HG02970 (cell line): ENCODE data around the gene PROX2.

Experiments used
- ATAC-seq: cut with Tn5 transposase; IDR thresholded peaks from one replicate; pipeline ENCODE4 v1.9.1; 2021; ENCODE audit warnings: mild to moderate bottlenecking, moderate library complexity, moderate number of reproducible peaks; ENCODE audit not compliant: unreplicated experiment, low FRiP score

Gene PROX2

DNA sequence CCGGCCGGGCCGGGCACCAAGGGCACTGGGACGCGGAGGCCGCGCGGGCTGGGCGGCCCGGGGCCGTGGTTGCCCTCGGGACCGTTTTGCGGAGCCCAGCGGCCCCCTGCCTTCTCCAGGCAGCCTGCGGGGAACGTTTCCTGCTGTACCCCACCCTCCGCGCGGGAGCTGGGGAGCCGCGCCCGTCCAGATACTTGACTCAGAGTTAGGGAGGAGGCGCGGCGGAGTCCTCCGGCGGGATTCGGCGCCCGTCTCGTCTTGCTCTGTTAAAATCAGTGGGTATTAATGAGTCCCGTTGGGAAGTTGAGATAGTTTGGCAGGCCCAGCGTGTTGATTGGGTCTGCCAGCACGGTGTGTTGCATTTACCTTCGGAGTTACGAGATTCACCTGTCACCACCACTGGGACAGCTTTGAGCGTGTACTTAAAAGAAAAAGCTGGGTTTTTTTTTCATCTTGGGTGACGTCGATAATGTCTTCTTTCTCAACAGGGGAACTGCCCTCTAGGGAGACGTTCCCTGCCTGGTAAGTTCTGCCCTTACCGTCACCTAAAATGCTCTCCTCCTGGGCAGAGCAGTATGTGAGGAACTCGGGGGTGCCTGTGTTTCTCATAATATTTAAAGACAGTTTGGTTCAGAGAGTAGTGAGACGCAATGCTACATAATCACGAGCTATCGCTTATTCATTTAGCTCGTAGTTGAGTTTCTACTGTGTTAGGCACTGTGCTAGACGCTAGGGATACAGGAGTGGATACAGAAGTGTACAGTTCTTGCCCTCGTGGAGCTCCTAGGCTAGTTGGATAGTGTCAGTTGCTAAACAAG lies 6.4 kb upstream of the PROX2 start:
- ATAC-seq, result peak; percentile 31

- ATAC-seq, result peak; percentile 92
Measured at GRCh38 chr14:74881431-74882102, 5.6 kb upstream of the PROX2 start, which contains the start of gene DLST. Gene DLST (plus strand): TSS chr14:74881916. CDS start chr14:74881954, 38 bp downstream.

DNA sequence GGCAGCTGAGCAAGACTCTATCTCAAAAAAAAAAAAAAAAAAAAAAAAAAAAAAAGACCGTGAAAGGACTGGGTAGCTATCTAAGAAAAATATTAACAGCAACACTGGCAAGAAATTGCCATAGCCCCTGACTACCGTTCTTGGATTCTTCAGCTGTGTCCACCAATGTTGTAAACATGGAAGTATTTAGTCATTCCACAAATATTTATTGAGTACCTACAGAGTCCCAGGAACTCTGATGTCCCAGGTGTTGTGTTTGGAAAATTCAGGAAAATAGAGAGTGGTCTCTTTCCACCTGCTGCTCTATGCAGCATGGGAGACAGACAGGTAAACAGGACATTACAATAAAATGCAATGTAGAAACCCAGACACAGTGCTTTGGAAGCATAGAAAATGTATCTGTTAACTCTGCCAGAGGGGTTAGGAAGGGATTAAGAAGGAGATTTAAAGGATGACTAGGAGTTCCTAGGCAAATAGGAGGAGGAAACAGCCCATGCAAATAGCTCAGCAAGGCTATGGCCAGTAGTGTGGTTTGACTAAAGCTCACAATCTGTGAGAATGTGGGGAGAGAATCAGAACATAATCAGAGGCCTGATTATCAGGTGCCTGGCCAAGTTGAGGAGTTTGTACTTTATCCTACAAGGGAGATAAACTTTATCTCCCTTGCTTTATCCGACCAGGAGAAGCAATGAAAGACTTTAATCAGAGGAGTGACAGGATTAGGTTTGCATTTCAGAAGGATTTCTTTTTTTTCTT lies 3.7 kb upstream of the PROX2 start:
- ATAC-seq, result no peak

DNA sequence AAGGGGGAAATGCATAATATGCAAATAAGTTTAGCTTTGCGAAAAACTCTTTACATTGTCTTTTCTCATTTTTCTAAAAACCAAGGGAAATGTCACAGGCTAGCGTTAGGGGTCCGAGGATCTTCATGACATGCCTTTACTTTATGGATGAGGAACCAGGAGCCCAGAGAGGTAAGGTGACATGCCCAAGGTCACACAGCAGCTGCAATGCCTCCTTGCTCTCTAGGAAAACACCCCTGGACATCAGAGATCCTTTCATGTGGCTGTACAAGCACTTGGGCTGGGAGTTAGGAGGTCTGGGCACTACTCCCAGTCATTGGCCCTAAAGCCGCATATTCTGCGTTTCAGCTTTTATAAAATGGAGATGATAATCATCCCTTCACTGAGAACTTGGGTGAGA lies 741 bp downstream of the PROX2 start:
- no peak for ATAC-seq

- no peak for ATAC-seq
Measured at GRCh38 chr14:74871819-74872218, 4.1 kb downstream of the PROX2 start.

DNA sequence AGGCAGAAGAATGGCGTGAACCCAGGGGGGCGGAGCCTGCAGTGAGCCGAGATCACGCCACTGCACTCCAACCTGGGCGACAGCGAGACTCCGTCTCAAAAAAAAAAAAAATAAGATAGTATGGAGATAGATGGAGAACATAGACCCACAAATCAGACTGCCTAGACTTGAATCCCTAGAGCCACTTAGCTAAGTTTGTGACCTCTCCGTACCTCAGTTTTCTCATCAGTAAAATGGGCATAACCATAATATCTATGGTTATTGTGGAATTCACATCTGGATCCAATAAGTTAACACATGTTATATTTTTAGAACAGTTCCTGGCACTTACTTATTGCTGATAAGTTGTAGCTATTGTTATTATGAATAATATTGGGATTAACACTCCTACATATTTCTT lies 7.2 kb downstream of the PROX2 start:
- no peak for ATAC-seq

DNA sequence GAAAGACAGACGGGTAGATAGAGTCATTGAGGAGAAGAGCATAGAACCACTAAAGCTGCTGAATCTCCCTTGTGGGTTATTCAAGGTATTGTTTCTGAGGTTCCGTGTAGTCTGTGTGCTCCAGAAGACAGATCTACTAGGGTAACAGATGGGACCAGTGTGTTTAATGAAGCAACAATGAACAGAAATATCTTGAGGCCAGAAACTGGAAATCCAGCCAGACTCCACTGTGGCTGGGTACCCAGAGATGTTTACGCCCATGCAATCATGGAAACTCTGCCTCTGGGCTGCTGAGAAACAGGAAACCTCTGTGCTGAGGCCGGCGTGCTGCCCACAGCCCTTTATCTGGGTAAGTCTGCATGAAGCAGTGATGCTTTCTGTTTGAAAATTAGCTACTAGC lies 8.3 kb downstream of the PROX2 start:
- ATAC-seq, result no peak

DNA sequence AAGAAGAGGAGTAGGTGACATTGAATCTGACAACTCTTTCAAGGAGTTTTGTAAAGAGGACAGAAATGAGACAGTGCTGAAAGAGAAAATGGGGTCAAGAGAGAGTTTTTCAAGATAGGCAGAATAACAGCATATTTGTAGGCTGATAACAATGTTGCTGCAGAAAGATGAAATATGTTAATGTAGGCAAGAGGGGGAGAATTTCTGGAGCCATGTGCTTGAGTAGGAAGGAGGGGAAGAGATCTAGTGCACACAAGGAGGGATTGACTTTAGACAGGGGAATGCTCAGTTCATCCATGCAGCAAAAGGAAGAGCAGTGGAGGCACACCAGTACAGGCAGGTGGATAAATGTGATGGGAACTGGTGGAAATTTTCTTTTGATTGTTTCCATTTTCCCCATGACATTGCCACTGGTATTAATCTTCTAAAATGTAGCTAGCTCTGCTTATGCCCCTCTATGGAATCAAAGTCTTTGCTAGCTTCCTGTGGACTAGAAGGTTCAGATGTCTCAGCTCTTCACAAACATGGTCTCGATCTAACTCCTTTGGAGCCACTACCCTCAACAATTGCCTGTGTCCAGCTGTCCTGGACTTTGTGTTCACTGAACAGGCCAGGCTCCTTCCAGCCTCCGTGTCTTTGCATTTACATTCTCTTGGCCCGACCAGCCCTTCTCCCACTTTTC lies 9.1 kb downstream of the PROX2 start:
- ATAC-seq, result no peak

GRCh38 chr14:74865156-74865555 lies 10.8 kb downstream of the PROX2 start:
- no peak for ATAC-seq

GRCh38 chr14:74864198-74864597 lies 11.7 kb downstream of the PROX2 start:
- no peak for ATAC-seq

DNA sequence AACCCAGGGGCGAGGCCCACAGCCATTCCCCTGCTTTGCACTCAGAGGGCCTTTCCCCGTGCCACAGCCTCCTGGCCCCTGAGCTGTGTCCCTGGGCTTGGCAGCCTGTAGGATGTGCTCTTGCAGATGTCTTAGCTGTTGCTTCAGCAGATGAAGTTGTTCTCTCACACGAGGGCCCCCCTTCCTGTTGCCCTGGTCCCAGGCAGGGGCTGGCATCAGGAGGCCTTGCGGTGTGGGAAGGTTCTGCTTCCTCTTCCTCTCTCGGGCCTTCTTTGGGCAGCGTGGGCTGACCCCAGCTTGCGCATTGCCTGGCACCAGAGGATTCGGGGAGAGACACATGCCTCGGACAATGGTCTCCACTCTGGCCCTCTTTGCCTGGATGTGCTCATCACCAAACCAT lies 12.7 kb downstream of the PROX2 start:
- ATAC-seq, result no peak

DNA sequence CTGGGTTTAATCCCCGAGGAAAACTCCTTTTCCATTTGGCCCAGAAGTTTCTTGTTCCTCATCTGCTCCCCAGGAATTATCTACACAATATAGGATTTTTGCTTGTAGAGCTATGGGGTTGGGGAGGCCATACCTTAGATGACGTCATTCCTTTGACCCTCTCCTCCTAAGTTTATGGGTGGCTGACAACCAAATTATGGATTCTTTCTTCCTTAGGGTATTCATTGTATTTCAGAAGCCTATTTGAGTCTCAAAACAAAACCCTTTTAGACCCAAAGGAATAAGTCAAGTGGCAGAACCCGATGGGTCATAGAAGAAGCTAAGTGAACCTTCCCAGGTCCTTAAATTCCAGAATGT lies 14.2 kb downstream of the PROX2 start:
- no peak for ATAC-seq

DNA sequence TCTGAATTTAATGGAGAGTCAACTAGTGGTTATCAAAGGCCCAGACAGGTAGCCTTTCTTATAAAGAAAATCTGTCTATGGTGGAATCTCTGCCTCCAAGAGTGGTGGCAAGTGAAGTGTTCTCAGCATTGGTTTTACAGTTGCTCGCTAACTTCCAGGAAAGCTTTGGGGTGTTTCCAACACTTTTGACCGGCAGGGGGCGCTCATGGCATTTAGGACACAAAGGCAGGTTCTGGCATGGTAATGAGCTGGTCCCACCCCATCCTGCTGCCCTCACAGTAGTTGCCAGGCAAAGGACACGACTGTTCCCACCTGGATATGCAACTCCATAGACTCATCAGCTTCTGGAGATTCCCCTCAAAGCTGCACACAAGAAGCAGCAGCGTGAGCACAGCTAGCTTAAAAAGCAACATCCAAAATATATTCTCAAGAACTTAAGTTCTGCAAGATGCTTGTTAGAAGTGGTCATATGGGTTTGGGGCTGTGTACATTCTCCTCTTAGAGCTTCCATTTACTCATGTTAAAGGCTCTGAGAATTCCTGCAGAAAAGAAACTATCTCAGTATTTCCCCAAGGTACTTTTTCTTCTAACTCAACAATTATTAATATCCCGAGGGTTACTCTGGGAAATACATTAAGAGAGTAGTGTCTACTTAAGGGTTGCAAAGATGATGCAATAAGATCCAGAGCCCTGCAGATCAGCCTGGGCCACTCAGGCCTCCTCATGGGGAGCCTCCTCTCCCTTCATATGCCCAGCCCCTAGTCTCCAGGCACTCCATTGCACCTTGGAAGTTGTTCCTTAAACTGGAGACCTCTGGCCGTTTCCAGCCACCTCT lies 14.8 kb downstream of the PROX2 start:
- no peak for ATAC-seq

DNA sequence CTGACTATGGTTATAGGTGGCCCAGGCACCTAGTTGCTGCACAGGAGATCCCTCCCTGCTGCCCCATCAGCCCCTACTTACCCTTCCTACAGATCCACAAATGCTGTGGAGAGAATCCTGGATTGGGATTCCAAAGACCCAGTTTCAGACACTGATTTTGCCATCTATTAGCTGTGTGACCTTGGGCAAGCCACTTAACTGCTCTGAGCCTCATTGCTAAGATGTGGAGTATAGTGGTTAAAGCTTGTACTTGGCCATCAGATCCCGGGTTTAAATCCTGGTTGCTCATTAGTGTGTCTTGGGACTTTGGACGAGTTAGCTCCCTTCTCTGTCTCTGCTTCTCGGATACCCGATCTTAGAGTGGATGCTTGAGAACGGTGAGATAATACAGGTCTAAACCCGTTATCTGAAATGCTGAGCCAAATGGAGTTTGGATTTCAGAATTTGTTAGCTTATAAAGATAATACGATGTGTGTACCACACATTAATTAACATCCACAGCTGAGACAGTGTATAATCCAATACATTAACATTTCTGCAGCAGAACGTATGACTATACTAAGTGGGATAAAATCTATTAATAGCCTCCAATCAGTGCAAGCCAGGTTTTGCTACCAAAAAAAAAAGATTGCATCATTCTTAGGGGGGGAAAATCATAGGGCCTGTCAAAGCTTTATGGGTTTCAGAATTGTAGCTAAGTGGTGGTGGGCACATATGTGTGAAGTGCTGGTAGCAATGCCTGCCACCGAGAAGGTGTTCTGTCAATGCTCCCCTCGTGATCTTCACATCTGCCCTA lies 16.0 kb downstream of the PROX2 start:
- ATAC-seq, result no peak

GRCh38 chr14:74858022-74858421 lies 17.9 kb downstream of the PROX2 start:
- no peak for ATAC-seq

DNA sequence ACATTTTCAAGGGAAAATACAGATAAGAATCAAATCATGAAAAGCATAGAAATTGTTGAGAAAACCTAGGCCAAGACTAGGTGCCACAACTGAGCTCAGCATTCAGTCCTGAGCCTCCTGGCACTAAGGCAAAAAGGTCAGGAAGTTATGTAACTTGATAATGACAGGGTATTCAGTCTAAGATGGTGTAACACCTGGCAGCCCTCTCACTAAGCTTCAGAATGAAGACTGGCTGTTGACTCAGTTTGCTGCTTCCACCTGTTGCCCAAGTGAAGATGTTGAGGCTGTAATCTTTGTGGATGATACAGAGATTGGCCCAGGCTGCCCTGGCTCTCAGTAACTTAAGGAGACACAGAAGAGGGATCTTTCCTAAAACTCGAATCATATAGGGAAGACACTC lies 19.6 kb downstream of the PROX2 start:
- ATAC-seq, result no peak

DNA sequence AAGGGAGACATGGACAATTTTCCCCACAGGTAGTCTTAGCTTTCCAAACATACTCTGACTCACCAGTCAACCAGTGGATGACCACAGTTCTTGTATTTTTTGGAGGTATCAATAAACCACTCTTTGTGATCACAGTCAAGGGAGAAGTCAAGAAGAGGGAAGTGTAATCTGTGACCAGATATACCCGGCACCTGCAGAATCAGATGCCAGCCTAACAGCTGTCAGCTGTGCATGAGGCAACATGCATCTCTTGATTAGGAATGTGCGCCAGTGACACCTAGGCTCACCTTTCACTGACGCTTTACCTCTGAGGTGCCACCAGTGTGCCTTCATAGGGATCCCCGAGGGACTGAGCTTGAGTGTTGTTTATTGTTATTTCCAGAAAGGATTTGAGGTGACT lies 20.0 kb downstream of the PROX2 start:
- ATAC-seq, result no peak

DNA sequence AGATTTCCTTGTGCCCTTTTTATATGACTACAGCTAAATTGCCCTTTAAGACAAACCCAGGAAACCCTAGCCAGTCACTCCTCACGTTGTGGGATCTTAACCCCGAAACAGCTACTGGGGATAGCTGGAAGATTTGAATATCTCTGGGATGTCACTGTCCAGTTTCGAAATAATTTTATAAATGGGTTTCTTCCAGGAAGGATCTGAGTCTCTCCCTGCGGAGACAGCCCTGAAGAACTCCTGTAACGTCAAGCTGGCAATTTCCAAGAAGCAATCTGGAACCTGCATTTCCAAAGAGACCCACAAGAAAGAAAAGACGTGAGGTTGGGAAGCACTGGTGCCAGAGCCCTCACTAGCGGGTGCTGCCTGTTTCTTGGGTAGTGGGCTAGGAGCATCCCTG lies 20.9 kb downstream of the PROX2 start:
- ATAC-seq, result no peak

DNA sequence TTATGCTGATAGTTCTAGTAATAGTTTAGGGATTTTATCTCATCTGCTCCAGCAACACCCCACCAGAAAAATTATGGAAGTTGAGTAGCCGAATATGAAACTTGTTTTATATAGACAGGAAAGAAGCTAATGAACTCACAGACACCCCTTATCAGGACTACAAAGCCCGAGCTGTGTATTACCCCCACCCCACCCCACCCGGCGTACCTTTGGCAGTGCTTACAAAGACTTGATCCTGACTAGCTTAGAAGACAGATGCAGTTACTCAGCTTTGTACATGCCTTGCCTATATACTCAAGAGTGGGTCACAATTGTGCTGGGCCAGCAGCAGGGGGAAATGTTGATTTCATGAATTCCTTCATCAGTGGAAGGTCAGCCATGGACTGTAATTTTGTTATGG lies 22.4 kb downstream of the PROX2 start:
- ATAC-seq, result no peak
